K562 (cell line): ENCODE results near the gene FERMT3. TPM values are rescaled to one million over a fixed set of nuclear protein-coding genes. Genes with fewer than 3 reads are reported as not detected.

Experiments used
- ATAC-seq: fragments of 200-7000 bp; cut with Tn5 transposase; 3 replicates; pipeline ENCODE4 v1.9.1; 2020; ENCODE audit warnings: moderate library complexity
- BruUV-seq: library from RNA; stranded (reverse); fragments of 400-500 nt; replicated peaks from 2 replicates; lab custom pipeline; 2021; lab: Mats Ljungman, UMichigan
- CTCF ChIA-PET: fragments of 300-600 bp; formaldehyde crosslinking; extraction: SDS; loops from one replicate; lab custom pipeline; 2021; ENCODE audit warnings: low intra/inter-chr PET ratio; lab: Yijun Ruan, JAX
- POLR2A ChIA-PET: fragments of 300-600, 350-650 bp; sonication (Branson Sonifier 250); formaldehyde crosslinking; extraction: SDS; loops from one replicate; lab custom pipeline; 2021; ENCODE audit warnings: antibody characterized with exemption, inconsistent platforms; lab: Yijun Ruan, JAX
- DNase-seq, 4 experiments: peaks; one replicate each; pipeline versions ENCODE4 v3.0.0 to v3.0.0-alpha.2; 2011 to 2018; ENCODE audit warnings: low spot score in 3 of 4, mixed read lengths in 3 of 4; ENCODE audit errors: extremely low read depth in 1 of 4
- FAIRE-seq: peaks from 2 replicates; lab custom pipeline; 2011; peaks lifted over from hg19 to GRCh38; lab: Jason Lieb, UNC
- H2AFZ ChIP-seq: 2 replicates; pipeline ENCODE4 v1.6.0; 2011; ENCODE audit warnings: low read depth, low read length, control low read depth, inconsistent platforms
- H3K27ac ChIP-seq: fragments of 200-600 bp; 3 replicates; pipeline ENCODE4 v1.8.0; 2011; ENCODE audit warnings: low read depth, mild to moderate bottlenecking, control low read depth, inconsistent platforms, low read length, moderate library complexity, mixed read lengths; ENCODE audit errors: extremely low read depth
- H3K27me3 ChIP-seq, 2 experiments: fragments of 300-600 bp in 1 of 2; 2 replicates in 1 of 2; 3 replicates in 1 of 2; pipeline versions ENCODE4 v1.6.0 to v1.8.0; 2011; ENCODE audit warnings: inconsistent platforms in 2 of 2, low read length in 2 of 2, mild to moderate bottlenecking in 1 of 2, mixed read lengths in 1 of 2, moderate library complexity in 1 of 2; ENCODE audit not compliant: control insufficient read depth in 2 of 2, insufficient read depth in 2 of 2
- H3K36me3 ChIP-seq: fragments of 300-600 bp; 3 replicates; pipeline ENCODE4 v1.8.0; 2011; ENCODE audit warnings: mild to moderate bottlenecking, low read length, inconsistent platforms; ENCODE audit not compliant: control insufficient read depth, insufficient read depth
- H3K4me1 ChIP-seq, 2 experiments: fragments of 200-600 bp in 1 of 2; replicated peaks in 1 of 2; 2 replicates in 1 of 2; 3 replicates in 1 of 2; pipeline versions ENCODE4 v1.5.1 to v1.8.0; 2011; ENCODE audit warnings: inconsistent platforms in 2 of 2, low read length in 2 of 2, mild to moderate bottlenecking in 1 of 2, mixed read lengths in 1 of 2, moderate library complexity in 1 of 2; ENCODE audit not compliant: control insufficient read depth in 2 of 2, insufficient read depth in 2 of 2
- H3K4me2 ChIP-seq: 2 replicates; pipeline ENCODE4 v1.6.1; 2011; ENCODE audit warnings: low read length, control low read depth, inconsistent platforms, mixed read lengths; ENCODE audit not compliant: insufficient read depth
- H3K4me3 ChIP-seq: fragments of 200-600 bp; sonication (generic), shearing (Covaris generic); 2 replicates; pipeline ENCODE4 v1.5.1; 2016; ENCODE audit warnings: control low read depth, inconsistent platforms
- H3K79me2 ChIP-seq: fragments of 200-600 bp; 3 replicates; pipeline ENCODE4 v1.8.0; 2011; ENCODE audit warnings: low read length, inconsistent platforms; ENCODE audit not compliant: control insufficient read depth, insufficient read depth
- H3K9ac ChIP-seq, 2 experiments: 2 replicates each; pipeline versions ENCODE4 v1.6.0 to v1.6.1; 2011; ENCODE audit warnings: low read depth in 2 of 2, low read length in 2 of 2, control low read depth in 1 of 2, inconsistent platforms in 1 of 2, mild to moderate bottlenecking in 1 of 2, mixed read lengths in 1 of 2; ENCODE audit not compliant: insufficient read depth in 1 of 2
- H3K9me1 ChIP-seq: one replicate; pipeline ENCODE4 v1.6.0; 2011; ENCODE audit warnings: inconsistent platforms, mild to moderate bottlenecking, low read length, moderate library complexity; ENCODE audit not compliant: control insufficient read depth, insufficient read depth
- H3K9me3 ChIP-seq: replicated peaks from 2 replicates; pipeline ENCODE4 v1.5.1; 2011; ENCODE audit warnings: low read depth, low read length, inconsistent platforms; ENCODE audit not compliant: control insufficient read depth, insufficient read depth
- H4K20me1 ChIP-seq: replicated peaks from 2 replicates; pipeline ENCODE4 v1.6.1; 2011; ENCODE audit warnings: low read length, inconsistent platforms, mixed read lengths; ENCODE audit not compliant: control insufficient read depth, insufficient read depth
- CHD4 ChIP-seq: fragments of 200-600 bp; sonication (generic); IDR thresholded peaks from 3 replicates; pipeline ENCODE4 v1.6.1; 2012; ENCODE audit warnings: low read depth, mild to moderate bottlenecking, mixed read lengths, low read length, inconsistent platforms; ENCODE audit not compliant: insufficient read depth, insufficient replicate concordance, poor library complexity, severe bottlenecking
- GATA2 ChIP-seq: sonication (generic); formaldehyde crosslinking; IDR thresholded peaks from 2 replicates; pipeline ENCODE4 v1.4.0; 2020; ENCODE audit warnings: mild to moderate bottlenecking, missing genetic modification reagents
- HDAC3 ChIP-seq: fragments of 450-650 bp; IDR thresholded peaks from 2 replicates; pipeline ENCODE4 v1.6.1; 2018; ENCODE audit warnings: borderline replicate concordance, mild to moderate bottlenecking, moderate library complexity; ENCODE audit not compliant: partially characterized antibody
- KDM2B ChIP-seq: fragments of 250-450 bp; sonication (Bioruptor Pico); IDR thresholded peaks from 2 replicates; pipeline ENCODE4 v1.8.0; 2021; ENCODE audit warnings: mild to moderate bottlenecking, moderate library complexity
- MED1 ChIP-seq: sonication (generic); formaldehyde crosslinking; IDR thresholded peaks from 2 replicates; pipeline ENCODE4 v1.8.1; 2023; ENCODE audit warnings: missing genetic modification reagents, borderline replicate concordance
- RBM15 ChIP-seq: fragments of 200-400 bp; formaldehyde crosslinking; IDR thresholded peaks from 2 replicates; pipeline ENCODE4 v1.6.1; 2018; ENCODE audit warnings: mild to moderate bottlenecking, low read length, moderate library complexity; ENCODE audit not compliant: insufficient read depth
- RBM25 ChIP-seq: fragments of 200-400 bp; formaldehyde crosslinking; IDR thresholded peaks from 2 replicates; pipeline ENCODE4 v1.6.1; 2018; ENCODE audit warnings: low read length, low read depth, moderate library complexity; ENCODE audit not compliant: severe bottlenecking
- RFX5 ChIP-seq: IDR thresholded peaks from 2 replicates; pipeline ENCODE4 v1.6.1; 2011; ENCODE audit warnings: low read depth, mild to moderate bottlenecking, improper control_type of control experiment, low read length
- SMARCA5 ChIP-seq: fragments of 450-650 bp; IDR thresholded peaks from 2 replicates; pipeline ENCODE4 v1.6.1; 2016
- ZBED1 ChIP-seq: IDR thresholded peaks from 2 replicates; pipeline ENCODE4 v1.6.1; 2014
- ZBTB7A ChIP-seq: IDR thresholded peaks from 2 replicates; pipeline ENCODE4 v1.6.1; 2011; ENCODE audit warnings: low read depth, mild to moderate bottlenecking, low read length, moderate library complexity, borderline replicate concordance; ENCODE audit not compliant: control insufficient read depth
- ZNF175 ChIP-seq: fragments of 200-800 bp; sonication (Bioruptor generic); IDR thresholded peaks from 2 replicates; pipeline ENCODE4 v1.6.1; 2016; ENCODE audit warnings: low read depth, mild to moderate bottlenecking, missing genetic modification characterization, missing compliant biosample characterization
- WGBS: fragments of 100-300 bp; shearing (Covaris generic); methylation state at CpG from one replicate; pipeline ENCODE4 v1.1.6; 2016; ENCODE audit warnings: low coverage, mixed read lengths; ENCODE audit not compliant: insufficient coverage; ENCODE audit errors: missing lambda C conversion rate; 5-methylcytosine and 5-hydroxymethylcytosine counted together
- in situ Hi-C: fragments of 300-500 bp; cut with MboI; formaldehyde crosslinking; loops from 4 replicates; pipeline ENCODE4 v1.15.0; 2018; ENCODE audit warnings: inconsistent platforms, mixed read lengths
- intact Hi-C: fragments of 100-400 bp; cut with micrococcal nuclease; formaldehyde crosslinking; loops from 2 replicates; pipeline ENCODE4 v1.14.2; 2022
- polyA plus RNA-seq, 8 experiments: library from polyadenylated mRNA; depleted of rRNA in 4 of 8; stranded (reverse) in 5 of 8; unstranded in 3 of 8; fragments of >200 nt; fragmentation: Nextera tagmentation in 2 of 8; fragmentation: Illumina TruSeq in 1 of 8; extraction: Ambion mirVana in 2 of 8; extraction: Trizol in 1 of 8; gene quantifications; 2 replicates each; pipeline versions ENCODE4 v1.2.1 to v1.2.3, GENCODE V29; 2011 to 2014; ENCODE audit warnings: inconsistent platforms in 1 of 8, missing spikeins in 1 of 8
- total RNA-seq, 7 experiments: library from RNA; depleted of rRNA in 6 of 7; stranded (reverse); fragments of >200 nt in 6 of 7; fragmentation: Illumina TruSeq in 2 of 7; extraction: Trizol in 2 of 7; gene quantifications; 2 replicates each; pipeline versions ENCODE4 v1.2.1 to v1.2.3, GENCODE V29; 2011 to 2021; ENCODE audit warnings: low replicate concordance in 1 of 7
- TF ChIP-seq, protein P1 (sequence below): sonication (generic); formaldehyde crosslinking; IDR thresholded peaks from 2 replicates; pipeline ENCODE4 v1.8.0; 2023; ENCODE audit warnings: missing genetic modification reagents, mild to moderate bottlenecking, borderline replicate concordance
- TF ChIP-seq, protein P2 (sequence below): fragments of 250-450 bp; sonication (Bioruptor Pico); IDR thresholded peaks from 2 replicates; pipeline ENCODE4 v1.4.0; 2020

FERMT3 gene
- total and polyA plus RNA-seq, 9 of the 15 experiments (the other 6 are each of a cell fraction or from before 2014, with no cell fraction given), result 3.2 to 275 (median 79.7) TPM

- DNase-seq (peak; percentile 75 to 99 (median 83)), ATAC-seq (peak; percentile 84), FAIRE-seq (peak; percentile 98)
- Histone ChIP-seq H2AFZ (peak overlapping the region; percentile 86), H3K4me2 (peak overlapping the region; percentile 92), H3K9me3 (no peaks in the 10 kb centered on the region), H3K27ac (peak overlapping the region; percentile 96), H3K9ac (peak overlapping the region; percentile 89 to 99), H3K4me1 (peaks cover 32 to 54% of the 10 kb centered on the region in 2 experiments), H3K27me3 (no peaks in the 10 kb centered on the region), H3K36me3 (peaks cover 36% of the 10 kb centered on the region), H3K4me3 (peak overlapping the region; percentile 60), H3K9me1 (peaks cover 3% of the 10 kb centered on the region), H3K79me2 (peaks cover 45% of the 10 kb centered on the region), H4K20me1 (no peaks in the 10 kb centered on the region)
- TSS peak; percentile 94 for BruUV-seq
- intact Hi-C loops, result loop anchor here (1.0 to 2.0 kb wide), 3 partner anchors 23 to 65 kb away; partner anchors contain the start of genes ESRRA and PPP1R14B
- in situ Hi-C loops, result no loop called here
- CTCF ChIA-PET, result interaction anchor here (2.6 kb wide), 1 partner anchor 66 kb away, joined by 11 read pairs; no protein-coding TSS in a partner anchor
- WGBS, result 0% methylated on average over 54 of the region's 58 CpGs
- POLR2A ChIA-PET, result interaction anchor here (0.5 to 5.7 kb wide), 19 partner anchors 11 to 1458 kb away, joined by 3 to 58 read pairs (median 4); partner anchors contain the start of genes BAD, CATSPERZ, ESRRA and FERMT3
- no peak for TF ChIP-seq SMARCA5
- TF ChIP-seq KDM2B (CRISPR knock-in tag), result no peak
- peak; percentile 85; the same call in 1 of the 2 replicates for TF ChIP-seq ZBTB7A
- TF ChIP-seq ZBED1, result no peak; the same call in 1 of the 2 replicates
- TF ChIP-seq RBM25, result no peak
- peak; percentile 7 for TF ChIP-seq HDAC3
- 0 out of 2 replicates have a peak, but pooled peaks have one; percentile 12 for TF ChIP-seq RFX5
- no peak for TF ChIP-seq MED1 (CRISPR knock-in tag)
- peak; percentile 2 for TF ChIP-seq ZNF175
- TF ChIP-seq GATA2, result no peak
- TF ChIP-seq, protein P1, sequence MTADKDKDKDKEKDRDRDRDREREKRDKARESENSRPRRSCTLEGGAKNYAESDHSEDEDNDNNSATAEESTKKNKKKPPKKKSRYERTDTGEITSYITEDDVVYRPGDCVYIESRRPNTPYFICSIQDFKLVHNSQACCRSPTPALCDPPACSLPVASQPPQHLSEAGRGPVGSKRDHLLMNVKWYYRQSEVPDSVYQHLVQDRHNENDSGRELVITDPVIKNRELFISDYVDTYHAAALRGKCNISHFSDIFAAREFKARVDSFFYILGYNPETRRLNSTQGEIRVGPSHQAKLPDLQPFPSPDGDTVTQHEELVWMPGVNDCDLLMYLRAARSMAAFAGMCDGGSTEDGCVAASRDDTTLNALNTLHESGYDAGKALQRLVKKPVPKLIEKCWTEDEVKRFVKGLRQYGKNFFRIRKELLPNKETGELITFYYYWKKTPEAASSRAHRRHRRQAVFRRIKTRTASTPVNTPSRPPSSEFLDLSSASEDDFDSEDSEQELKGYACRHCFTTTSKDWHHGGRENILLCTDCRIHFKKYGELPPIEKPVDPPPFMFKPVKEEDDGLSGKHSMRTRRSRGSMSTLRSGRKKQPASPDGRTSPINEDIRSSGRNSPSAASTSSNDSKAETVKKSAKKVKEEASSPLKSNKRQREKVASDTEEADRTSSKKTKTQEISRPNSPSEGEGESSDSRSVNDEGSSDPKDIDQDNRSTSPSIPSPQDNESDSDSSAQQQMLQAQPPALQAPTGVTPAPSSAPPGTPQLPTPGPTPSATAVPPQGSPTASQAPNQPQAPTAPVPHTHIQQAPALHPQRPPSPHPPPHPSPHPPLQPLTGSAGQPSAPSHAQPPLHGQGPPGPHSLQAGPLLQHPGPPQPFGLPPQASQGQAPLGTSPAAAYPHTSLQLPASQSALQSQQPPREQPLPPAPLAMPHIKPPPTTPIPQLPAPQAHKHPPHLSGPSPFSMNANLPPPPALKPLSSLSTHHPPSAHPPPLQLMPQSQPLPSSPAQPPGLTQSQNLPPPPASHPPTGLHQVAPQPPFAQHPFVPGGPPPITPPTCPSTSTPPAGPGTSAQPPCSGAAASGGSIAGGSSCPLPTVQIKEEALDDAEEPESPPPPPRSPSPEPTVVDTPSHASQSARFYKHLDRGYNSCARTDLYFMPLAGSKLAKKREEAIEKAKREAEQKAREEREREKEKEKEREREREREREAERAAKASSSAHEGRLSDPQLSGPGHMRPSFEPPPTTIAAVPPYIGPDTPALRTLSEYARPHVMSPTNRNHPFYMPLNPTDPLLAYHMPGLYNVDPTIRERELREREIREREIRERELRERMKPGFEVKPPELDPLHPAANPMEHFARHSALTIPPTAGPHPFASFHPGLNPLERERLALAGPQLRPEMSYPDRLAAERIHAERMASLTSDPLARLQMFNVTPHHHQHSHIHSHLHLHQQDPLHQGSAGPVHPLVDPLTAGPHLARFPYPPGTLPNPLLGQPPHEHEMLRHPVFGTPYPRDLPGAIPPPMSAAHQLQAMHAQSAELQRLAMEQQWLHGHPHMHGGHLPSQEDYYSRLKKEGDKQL (CRISPR knock-in tag), result no peak
- TF ChIP-seq, protein P2, sequence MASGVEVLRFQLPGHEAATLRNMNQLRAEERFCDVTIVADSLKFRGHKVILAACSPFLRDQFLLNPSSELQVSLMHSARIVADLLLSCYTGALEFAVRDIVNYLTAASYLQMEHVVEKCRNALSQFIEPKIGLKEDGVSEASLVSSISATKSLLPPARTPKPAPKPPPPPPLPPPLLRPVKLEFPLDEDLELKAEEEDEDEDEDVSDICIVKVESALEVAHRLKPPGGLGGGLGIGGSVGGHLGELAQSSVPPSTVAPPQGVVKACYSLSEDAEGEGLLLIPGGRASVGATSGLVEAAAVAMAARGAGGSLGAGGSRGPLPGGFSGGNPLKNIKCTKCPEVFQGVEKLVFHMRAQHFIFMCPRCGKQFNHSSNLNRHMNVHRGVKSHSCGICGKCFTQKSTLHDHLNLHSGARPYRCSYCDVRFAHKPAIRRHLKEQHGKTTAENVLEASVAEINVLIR, result peak; percentile 47; the same call in 1 of the 2 replicates
- TF ChIP-seq RBM15, result no peak
- TF ChIP-seq CHD4, result peak; percentile 7
Measured at GRCh38 chr11:64269540-64270220, 63.2 kb downstream of the FERMT3 start.
